ENCODE measurements around the gene KRT76. TPM values are rescaled to one million over a fixed set of nuclear protein-coding genes. Genes with fewer than 3 reads are reported as not detected.

KRT76 gene
- total and polyA plus RNA-seq, 2 experiments from 2014 or later = not detected

GRCh38 chr12:52759218-52759617 lies 17.9 kb downstream of the KRT76 start:
- Mint-ChIP-seq H3K36me3 (ENCODE audit: low read depth) (peaks cover 5% of the 10 kb centered on the region), H3K4me1 (no peaks in the 10 kb centered on the region), H3K4me3 (no peak overlapping the region), H3K9me3 (peaks cover 31% of the 10 kb centered on the region), H3K27me3 (ENCODE audit: insufficient read depth, low read depth, poor library complexity) (peaks cover 9% of the 10 kb centered on the region), H3K27ac (no peak overlapping the region)
- no peak overlapping the region for H2AFZ ChIP-seq
- no peaks in the 10 kb centered on the region; the same call in 1 of the 2 replicates for H3K36me3 ChIP-seq (ENCODE audit: insufficient read depth)
- no peaks in the 10 kb centered on the region for H4K20me1 ChIP-seq (replicated peaks; ENCODE audit: insufficient read depth)
- no peaks in the 10 kb centered on the region for H3F3A ChIP-seq (replicated peaks; ENCODE audit: low read depth)
- no peaks in the 10 kb centered on the region for H3K79me2 ChIP-seq (replicated peaks; ENCODE audit: insufficient read depth)
- no peaks in the 10 kb centered on the region for H3K4me1 ChIP-seq (ENCODE audit: insufficient read depth)
- 0 out of 2 replicates have a peak, but pooled peaks cover 5% of the 10 kb centered on the region for H3K9me2 ChIP-seq (ENCODE audit: insufficient read depth)
- no peak for ATAC-seq
- H3K27ac ChIP-seq (ENCODE audit: low read depth) = no peak overlapping the region
- no peak overlapping the region for H3K4me3 ChIP-seq
- TF ChIP-seq EZH2 (IDR thresholded peaks at IDR 0.05; ENCODE audit: low read depth, unreplicated experiment) (no peak), ZNF331 (CRISPR knock-in tag; IDR thresholded peaks at IDR 0.05; ENCODE audit: low read depth) (no peak), ZNF462 (CRISPR knock-in tag; IDR thresholded peaks at IDR 0.05) (no peak), EZH2phosphoT487 (IDR thresholded peaks at IDR 0.05; ENCODE audit: unreplicated experiment) (no peak), JUNB (IDR thresholded peaks at IDR 0.05; ENCODE audit: unreplicated experiment) (no peak), REST (IDR thresholded peaks at IDR 0.05; ENCODE audit: unreplicated experiment) (no peak), POLR2AphosphoS5 (IDR thresholded peaks at IDR 0.05; ENCODE audit: low read depth) (no peak), STAT1 (IDR thresholded peaks at IDR 0.05; ENCODE audit: unreplicated experiment) (no peak), CREB1 (CRISPR knock-in tag; IDR thresholded peaks at IDR 0.05; ENCODE audit: low read depth) (no peak), NANOG (IDR thresholded peaks at IDR 0.05; ENCODE audit: borderline replicate concordance) (no peak), ZNF114 (CRISPR knock-in tag; IDR thresholded peaks at IDR 0.05) (no peak)
- TF ChIP-seq, protein P1, sequence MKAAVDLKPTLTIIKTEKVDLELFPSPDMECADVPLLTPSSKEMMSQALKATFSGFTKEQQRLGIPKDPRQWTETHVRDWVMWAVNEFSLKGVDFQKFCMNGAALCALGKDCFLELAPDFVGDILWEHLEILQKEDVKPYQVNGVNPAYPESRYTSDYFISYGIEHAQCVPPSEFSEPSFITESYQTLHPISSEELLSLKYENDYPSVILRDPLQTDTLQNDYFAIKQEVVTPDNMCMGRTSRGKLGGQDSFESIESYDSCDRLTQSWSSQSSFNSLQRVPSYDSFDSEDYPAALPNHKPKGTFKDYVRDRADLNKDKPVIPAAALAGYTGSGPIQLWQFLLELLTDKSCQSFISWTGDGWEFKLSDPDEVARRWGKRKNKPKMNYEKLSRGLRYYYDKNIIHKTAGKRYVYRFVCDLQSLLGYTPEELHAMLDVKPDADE (IDR thresholded peaks at IDR 0.05) = no peak
- TF ChIP-seq, protein P2, sequence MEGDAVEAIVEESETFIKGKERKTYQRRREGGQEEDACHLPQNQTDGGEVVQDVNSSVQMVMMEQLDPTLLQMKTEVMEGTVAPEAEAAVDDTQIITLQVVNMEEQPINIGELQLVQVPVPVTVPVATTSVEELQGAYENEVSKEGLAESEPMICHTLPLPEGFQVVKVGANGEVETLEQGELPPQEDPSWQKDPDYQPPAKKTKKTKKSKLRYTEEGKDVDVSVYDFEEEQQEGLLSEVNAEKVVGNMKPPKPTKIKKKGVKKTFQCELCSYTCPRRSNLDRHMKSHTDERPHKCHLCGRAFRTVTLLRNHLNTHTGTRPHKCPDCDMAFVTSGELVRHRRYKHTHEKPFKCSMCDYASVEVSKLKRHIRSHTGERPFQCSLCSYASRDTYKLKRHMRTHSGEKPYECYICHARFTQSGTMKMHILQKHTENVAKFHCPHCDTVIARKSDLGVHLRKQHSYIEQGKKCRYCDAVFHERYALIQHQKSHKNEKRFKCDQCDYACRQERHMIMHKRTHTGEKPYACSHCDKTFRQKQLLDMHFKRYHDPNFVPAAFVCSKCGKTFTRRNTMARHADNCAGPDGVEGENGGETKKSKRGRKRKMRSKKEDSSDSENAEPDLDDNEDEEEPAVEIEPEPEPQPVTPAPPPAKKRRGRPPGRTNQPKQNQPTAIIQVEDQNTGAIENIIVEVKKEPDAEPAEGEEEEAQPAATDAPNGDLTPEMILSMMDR (conservative IDR thresholded peaks at IDR 0.05; ENCODE audit: low read depth in 2 of 2) = no peak
- DNase-seq (ENCODE audit: low spot score) = no peak
- no peak overlapping the region for H3K4me2 ChIP-seq
- H3K27me3 ChIP-seq (ENCODE audit: insufficient read depth) = no peaks in the 10 kb centered on the region

All from GM23338 (cell line).